ENCODE data around the gene MAPRE3. TPM values are rescaled to one million over a fixed set of nuclear protein-coding genes. Genes with fewer than 3 reads are reported as not detected.

Gene MAPRE3
- total and polyA plus RNA-seq, 9 of the 15 experiments (the other 6 are each of a cell fraction or from before 2014, with no cell fraction given), result 0.70 to 43.2 (median 12.6) TPM

DNA sequence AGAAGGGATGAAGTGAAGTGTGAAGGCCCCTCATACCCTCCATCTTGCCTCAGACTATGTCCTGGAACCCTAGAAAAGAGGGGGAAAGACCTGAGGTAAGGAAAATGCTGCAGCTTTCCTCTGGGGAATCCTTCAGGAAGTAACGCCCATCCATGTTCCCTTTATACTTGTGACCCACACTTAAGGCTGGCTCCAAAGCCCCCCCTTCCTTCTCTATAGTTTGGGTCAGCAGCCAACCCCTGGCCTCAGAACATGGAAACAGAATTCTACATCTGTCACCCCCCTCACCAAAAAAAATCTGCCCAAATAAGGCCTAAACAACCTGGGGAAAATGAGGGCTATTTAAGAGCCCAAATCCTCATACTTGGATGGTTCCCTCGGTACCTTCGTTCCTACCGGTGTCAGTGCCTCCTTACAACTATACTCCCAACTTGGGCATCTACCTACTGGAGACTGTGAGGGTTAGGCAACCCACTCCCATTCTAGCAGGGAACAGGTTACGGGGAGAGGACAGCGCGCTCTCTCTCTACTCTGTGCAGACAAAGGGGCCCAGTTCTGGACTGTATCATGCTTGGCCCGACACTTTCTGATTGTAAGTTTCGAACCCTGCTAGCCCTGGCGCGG lies 100.3 kb downstream of the MAPRE3 start:
- no peaks in the 10 kb centered on the region for H4K20me1 ChIP-seq (replicated peaks; ENCODE audit: control insufficient read depth, insufficient read depth, low read length)
- no peaks in the 10 kb centered on the region for H3K9me1 ChIP-seq (ENCODE audit: control insufficient read depth, insufficient read depth, low read length)
- H3K4me1 ChIP-seq (replicated peaks in 1 of 2; ENCODE audit: control insufficient read depth in 2 of 2, insufficient read depth in 2 of 2, low read length in 2 of 2), result peaks cover 38 to 44% of the 10 kb centered on the region in 2 experiments
- no peaks in the 10 kb centered on the region for H3K27me3 ChIP-seq (ENCODE audit: control insufficient read depth in 2 of 2, insufficient read depth in 2 of 2, low read length in 2 of 2)
- ATAC-seq (peak; percentile 8), FAIRE-seq (no peak), DNase-seq (ENCODE audit: extremely low read depth in 1 of 4, low spot score in 3 of 4) (no peak)
- H3K27ac ChIP-seq (ENCODE audit: extremely low read depth, low read depth, low read length), result peak overlapping the region; percentile 86
- peak overlapping the region; percentile 98 for H3K4me2 ChIP-seq (ENCODE audit: insufficient read depth, low read length)
- WGBS (ENCODE audit: insufficient coverage, low coverage, missing lambda C conversion rate), result 0% methylated on average over 11 of the region's 11 CpGs
- H2AFZ ChIP-seq (ENCODE audit: low read depth, low read length), result peak overlapping the region; percentile 71
- no peaks in the 10 kb centered on the region for H3K9me3 ChIP-seq (replicated peaks; ENCODE audit: control insufficient read depth, insufficient read depth, low read depth, low read length)
- peak overlapping the region; percentile 82 for H3K4me3 ChIP-seq
- peaks cover 29% of the 10 kb centered on the region for H3K79me2 ChIP-seq (ENCODE audit: control insufficient read depth, insufficient read depth, low read length)
- in situ Hi-C loops (cut with MboI) (no loop called here), intact Hi-C loops (cut with micrococcal nuclease) (no loop called here)
- ChIA-PET POLR2A (interaction anchor here (0.5 to 9.0 kb wide), 12 partner anchors 8 to 422 kb away, joined by 3 to 112 read pairs (median 6); partner anchors contain the start of gene AGBL5), CTCF (ENCODE audit: low intra/inter-chr PET ratio) (no interaction called here)
- BruUV-seq (replicated peaks), result TSS peak; percentile 64
- peak overlapping the region; percentile 90 to 99 for H3K9ac ChIP-seq (ENCODE audit: insufficient read depth in 1 of 2, low read depth in 2 of 2, low read length in 2 of 2)
- peaks cover 41% of the 10 kb centered on the region for H3K36me3 ChIP-seq (ENCODE audit: control insufficient read depth, insufficient read depth, low read length)
- TF ChIP-seq NFYB (IDR thresholded peaks at IDR 0.05; ENCODE audit: extremely low read depth, insufficient read length) (no peak), NFE2L1 (tag; IDR thresholded peaks at IDR 0.05; ENCODE audit: borderline replicate concordance, low read depth) (no peak), NEUROD1 (IDR thresholded peaks at IDR 0.05; ENCODE audit: borderline replicate concordance, low read depth, low read length, partially characterized antibody) (peak; percentile 6), ZNF41 (CRISPR knock-in tag; conservative IDR thresholded peaks at IDR 0.05) (no peak), FOXA3 (CRISPR knock-in tag; conservative IDR thresholded peaks at IDR 0.05 in 1 of 2, IDR thresholded peaks at IDR 0.05 in 1 of 2) (no peak), NCOA6 (IDR thresholded peaks at IDR 0.05) (no peak), BRCA1 (IDR thresholded peaks at IDR 0.05) (no peak), BRCA1 (CRISPR knock-in tag; IDR thresholded peaks at IDR 0.05) (no peak), NFRKB (IDR thresholded peaks at IDR 0.05; ENCODE audit: low read depth) (0 out of 2 replicates have a peak, but pooled peaks have one; percentile 31), KDM2B (CRISPR knock-in tag; IDR thresholded peaks at IDR 0.05) (no peak), CSDE1 (IDR thresholded peaks at IDR 0.05) (no peak), ZBTB7A (IDR thresholded peaks at IDR 0.05; ENCODE audit: borderline replicate concordance, control insufficient read depth, low read depth, low read length) (no peak)
- TF ChIP-seq, protein P1, sequence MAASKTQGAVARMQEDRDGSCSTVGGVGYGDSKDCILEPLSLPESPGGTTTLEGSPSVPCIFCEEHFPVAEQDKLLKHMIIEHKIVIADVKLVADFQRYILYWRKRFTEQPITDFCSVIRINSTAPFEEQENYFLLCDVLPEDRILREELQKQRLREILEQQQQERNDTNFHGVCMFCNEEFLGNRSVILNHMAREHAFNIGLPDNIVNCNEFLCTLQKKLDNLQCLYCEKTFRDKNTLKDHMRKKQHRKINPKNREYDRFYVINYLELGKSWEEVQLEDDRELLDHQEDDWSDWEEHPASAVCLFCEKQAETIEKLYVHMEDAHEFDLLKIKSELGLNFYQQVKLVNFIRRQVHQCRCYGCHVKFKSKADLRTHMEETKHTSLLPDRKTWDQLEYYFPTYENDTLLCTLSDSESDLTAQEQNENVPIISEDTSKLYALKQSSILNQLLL (CRISPR knock-in tag; IDR thresholded peaks at IDR 0.05; ENCODE audit: borderline replicate concordance), result no peak
- TF ChIP-seq, protein P2, sequence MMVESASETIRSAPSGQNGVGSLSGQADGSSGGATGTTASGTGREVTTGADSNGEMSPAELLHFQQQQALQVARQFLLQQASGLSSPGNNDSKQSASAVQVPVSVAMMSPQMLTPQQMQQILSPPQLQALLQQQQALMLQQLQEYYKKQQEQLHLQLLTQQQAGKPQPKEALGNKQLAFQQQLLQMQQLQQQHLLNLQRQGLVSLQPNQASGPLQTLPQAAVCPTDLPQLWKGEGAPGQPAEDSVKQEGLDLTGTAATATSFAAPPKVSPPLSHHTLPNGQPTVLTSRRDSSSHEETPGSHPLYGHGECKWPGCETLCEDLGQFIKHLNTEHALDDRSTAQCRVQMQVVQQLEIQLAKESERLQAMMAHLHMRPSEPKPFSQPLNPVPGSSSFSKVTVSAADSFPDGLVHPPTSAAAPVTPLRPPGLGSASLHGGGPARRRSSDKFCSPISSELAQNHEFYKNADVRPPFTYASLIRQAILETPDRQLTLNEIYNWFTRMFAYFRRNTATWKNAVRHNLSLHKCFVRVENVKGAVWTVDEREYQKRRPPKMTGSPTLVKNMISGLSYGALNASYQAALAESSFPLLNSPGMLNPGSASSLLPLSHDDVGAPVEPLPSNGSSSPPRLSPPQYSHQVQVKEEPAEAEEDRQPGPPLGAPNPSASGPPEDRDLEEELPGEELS (CRISPR knock-in tag; IDR thresholded peaks at IDR 0.05; ENCODE audit: borderline replicate concordance), result no peak
- TF ChIP-seq, protein P3, sequence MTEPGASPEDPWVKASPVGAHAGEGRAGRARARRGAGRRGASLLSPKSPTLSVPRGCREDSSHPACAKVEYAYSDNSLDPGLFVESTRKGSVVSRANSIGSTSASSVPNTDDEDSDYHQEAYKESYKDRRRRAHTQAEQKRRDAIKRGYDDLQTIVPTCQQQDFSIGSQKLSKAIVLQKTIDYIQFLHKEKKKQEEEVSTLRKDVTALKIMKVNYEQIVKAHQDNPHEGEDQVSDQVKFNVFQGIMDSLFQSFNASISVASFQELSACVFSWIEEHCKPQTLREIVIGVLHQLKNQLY (CRISPR knock-in tag; conservative IDR thresholded peaks at IDR 0.05), result no peak

All from K562 (cell line).